ENCODE measurements around the gene CCDC92. TPM values are rescaled to one million over a fixed set of nuclear protein-coding genes. Genes with fewer than 3 reads are reported as not detected.

CCDC92 gene
- total RNA-seq, 2 donors from 2014 or later = 2.6 to 13.7 TPM

Other genes starting within 250 kb of the CCDC92 start
- 1 to 10 TPM in 1 of 2 donors, under 1 TPM in 1; 0.27 to 1.0 TPM for gene DNAH10, start 210.5 kb downstream of the CCDC92 start, total RNA-seq
- gene ZNF664, start 384 bp upstream of the CCDC92 start, total RNA-seq = 10 to 100 TPM; 30.5 to 51.1 TPM